ENCODE measurements around the gene STAT1.
A peak's percentile ranks its signal among the peaks of the same experiment; 100 is the strongest.

STAT1 gene

GRCh38 chr2:191049728-191050639 is 36.0 kb upstream of the STAT1 start:
- peak overlapping the region; percentile 97 for H3K27ac ChIP-seq (ENCODE audit: low read depth, low read length)

GRCh38 chr2:191048073-191048472 is 34.1 kb upstream of the STAT1 start:
- Histone ChIP-seq H3K36me3 (ENCODE audit: control insufficient read depth in 5 of 5, insufficient read depth in 5 of 5, low read length in 5 of 5) (no peaks in the 10 kb centered on the region), H3K27ac (ENCODE audit: low read depth, low read length) (no peak overlapping the region), H3K27me3 (ENCODE audit: control insufficient read depth in 5 of 5, insufficient read depth in 4 of 5, low read length in 5 of 5) (no peaks in the 10 kb centered on the region), H3K9me3 (ENCODE audit: control insufficient read depth in 5 of 5, low read length in 5 of 5) (no peaks in the 10 kb centered on the region), H3K9ac (ENCODE audit: low read length in 5 of 5) (no peak overlapping the region), H3K4me1 (ENCODE audit: control insufficient read depth in 5 of 5, insufficient read depth in 5 of 5, low read length in 5 of 5) (peaks cover 2 to 34% (median 22%) of the 10 kb centered on the region in 5 donors), H3K4me3 (ENCODE audit: low read depth in 1 of 5, low read length in 5 of 5) (no peak overlapping the region)

More at GRCh38 chr2:191049728-191050639, 36.0 kb upstream of the STAT1 start:
- Histone ChIP-seq H3K9me3 (ENCODE audit: control insufficient read depth in 5 of 5, low read length in 5 of 5) (no peaks in the 10 kb centered on the region), H3K27me3 (ENCODE audit: control insufficient read depth in 5 of 5, insufficient read depth in 4 of 5, low read length in 5 of 5) (no peaks in the 10 kb centered on the region), H3K4me3 (ENCODE audit: low read depth in 1 of 5, low read length in 5 of 5) (no peak overlapping the region), H3K9ac (ENCODE audit: low read length in 5 of 5) (peak overlapping the region in 2 of 5 donors; percentile 56 to 74), H3K4me1 (ENCODE audit: control insufficient read depth in 5 of 5, insufficient read depth in 5 of 5, low read length in 5 of 5) (peaks cover 2 to 34% (median 19%) of the 10 kb centered on the region in 5 donors), H3K36me3 (ENCODE audit: control insufficient read depth in 5 of 5, insufficient read depth in 5 of 5, low read length in 5 of 5) (no peaks in the 10 kb centered on the region)

- Histone ChIP-seq H3K27ac (ENCODE audit: low read depth, low read length) (no peak overlapping the region), H3K4me3 (ENCODE audit: low read depth in 1 of 5, low read length in 5 of 5) (no peak overlapping the region), H3K9me3 (ENCODE audit: control insufficient read depth in 5 of 5, low read length in 5 of 5) (no peaks in the 10 kb centered on the region), H3K9ac (ENCODE audit: low read length in 5 of 5) (no peak overlapping the region), H3K36me3 (ENCODE audit: control insufficient read depth in 5 of 5, insufficient read depth in 5 of 5, low read length in 5 of 5) (no peaks in the 10 kb centered on the region), H3K4me1 (ENCODE audit: control insufficient read depth in 5 of 5, insufficient read depth in 5 of 5, low read length in 5 of 5) (peaks cover under 1 to 10% (median 3%) of the 10 kb centered on the region in 5 donors), H3K27me3 (ENCODE audit: control insufficient read depth in 5 of 5, insufficient read depth in 4 of 5, low read length in 5 of 5) (no peaks in the 10 kb centered on the region)
Observed at GRCh38 chr2:191045141-191045540, 31.2 kb upstream of the STAT1 start.

GRCh38 chr2:191043438-191043837 is 29.5 kb upstream of the STAT1 start:
- Histone ChIP-seq H3K27ac (ENCODE audit: low read depth, low read length) (no peak overlapping the region), H3K4me1 (ENCODE audit: control insufficient read depth in 5 of 5, insufficient read depth in 5 of 5, low read length in 5 of 5) (peaks cover 0 to 6% (median 3%) of the 10 kb centered on the region in 5 donors), H3K4me3 (ENCODE audit: low read depth in 1 of 5, low read length in 5 of 5) (no peak overlapping the region)

GRCh38 chr2:191041418-191042161 is 27.6 kb upstream of the STAT1 start:
- Histone ChIP-seq H3K9me3 (ENCODE audit: control insufficient read depth in 5 of 5, low read length in 5 of 5) (no peaks in the 10 kb centered on the region), H3K4me1 (ENCODE audit: control insufficient read depth in 5 of 5, insufficient read depth in 5 of 5, low read length in 5 of 5) (peaks cover 0 to 12% (median 7%) of the 10 kb centered on the region in 5 donors), H3K36me3 (ENCODE audit: control insufficient read depth in 5 of 5, insufficient read depth in 5 of 5, low read length in 5 of 5) (no peaks in the 10 kb centered on the region), H3K4me3 (ENCODE audit: low read depth in 1 of 5, low read length in 5 of 5) (no peak overlapping the region), H3K27me3 (ENCODE audit: control insufficient read depth in 5 of 5, insufficient read depth in 4 of 5, low read length in 5 of 5) (no peaks in the 10 kb centered on the region), H3K9ac (ENCODE audit: low read length in 5 of 5) (no peak overlapping the region), H3K27ac (ENCODE audit: low read depth, low read length) (no peak overlapping the region)

More at GRCh38 chr2:191043438-191043837, 29.5 kb upstream of the STAT1 start:
- no peak overlapping the region for H3K9ac ChIP-seq (ENCODE audit: low read length in 5 of 5)
- H3K27me3 ChIP-seq (ENCODE audit: control insufficient read depth in 5 of 5, insufficient read depth in 4 of 5, low read length in 5 of 5) = no peaks in the 10 kb centered on the region
- H3K9me3 ChIP-seq (ENCODE audit: control insufficient read depth in 5 of 5, low read length in 5 of 5) = no peaks in the 10 kb centered on the region
- H3K36me3 ChIP-seq (ENCODE audit: control insufficient read depth in 5 of 5, insufficient read depth in 5 of 5, low read length in 5 of 5) = no peaks in the 10 kb centered on the region

- Histone ChIP-seq H3K4me3 (ENCODE audit: low read depth in 1 of 5, low read length in 5 of 5) (no peak overlapping the region), H3K27me3 (ENCODE audit: control insufficient read depth in 5 of 5, insufficient read depth in 4 of 5, low read length in 5 of 5) (no peaks in the 10 kb centered on the region), H3K4me1 (ENCODE audit: control insufficient read depth in 5 of 5, insufficient read depth in 5 of 5, low read length in 5 of 5) (peaks cover 0 to 16% (median 7%) of the 10 kb centered on the region in 5 donors), H3K36me3 (ENCODE audit: control insufficient read depth in 5 of 5, insufficient read depth in 5 of 5, low read length in 5 of 5) (no peaks in the 10 kb centered on the region), H3K9me3 (ENCODE audit: control insufficient read depth in 5 of 5, low read length in 5 of 5) (no peaks in the 10 kb centered on the region), H3K27ac (ENCODE audit: low read depth, low read length) (no peak overlapping the region), H3K9ac (ENCODE audit: low read length in 5 of 5) (no peak overlapping the region)
Observed at GRCh38 chr2:191039616-191040015, 25.6 kb upstream of the STAT1 start.

GRCh38 chr2:191038741-191039140 is 24.8 kb upstream of the STAT1 start:
- H3K27ac ChIP-seq (ENCODE audit: low read depth, low read length) = no peak overlapping the region
- H3K36me3 ChIP-seq (ENCODE audit: control insufficient read depth in 5 of 5, insufficient read depth in 5 of 5, low read length in 5 of 5) = no peaks in the 10 kb centered on the region
- H3K27me3 ChIP-seq (ENCODE audit: control insufficient read depth in 5 of 5, insufficient read depth in 4 of 5, low read length in 5 of 5) = no peaks in the 10 kb centered on the region
- H3K4me1 ChIP-seq (ENCODE audit: control insufficient read depth in 5 of 5, insufficient read depth in 5 of 5, low read length in 5 of 5) = peaks cover 0 to 16% (median 5%) of the 10 kb centered on the region in 5 donors
- no peak overlapping the region for H3K9ac ChIP-seq (ENCODE audit: low read length in 5 of 5)
- no peaks in the 10 kb centered on the region for H3K9me3 ChIP-seq (ENCODE audit: control insufficient read depth in 5 of 5, low read length in 5 of 5)
- no peak overlapping the region for H3K4me3 ChIP-seq (ENCODE audit: low read depth in 1 of 5, low read length in 5 of 5)

- Histone ChIP-seq H3K27me3 (ENCODE audit: control insufficient read depth in 5 of 5, insufficient read depth in 4 of 5, low read length in 5 of 5) (no peaks in the 10 kb centered on the region), H3K4me1 (ENCODE audit: control insufficient read depth in 5 of 5, insufficient read depth in 5 of 5, low read length in 5 of 5) (peaks cover 0 to 16% (median 5%) of the 10 kb centered on the region in 5 donors), H3K9ac (ENCODE audit: low read length in 5 of 5) (no peak overlapping the region), H3K9me3 (ENCODE audit: control insufficient read depth in 5 of 5, low read length in 5 of 5) (no peaks in the 10 kb centered on the region), H3K27ac (ENCODE audit: low read depth, low read length) (no peak overlapping the region), H3K36me3 (ENCODE audit: control insufficient read depth in 5 of 5, insufficient read depth in 5 of 5, low read length in 5 of 5) (no peaks in the 10 kb centered on the region), H3K4me3 (ENCODE audit: low read depth in 1 of 5, low read length in 5 of 5) (no peak overlapping the region)
Observed at GRCh38 chr2:191038241-191038725, 24.3 kb upstream of the STAT1 start.

GRCh38 chr2:191037351-191037750 is 23.4 kb upstream of the STAT1 start:
- Histone ChIP-seq H3K4me1 (ENCODE audit: control insufficient read depth in 5 of 5, insufficient read depth in 5 of 5, low read length in 5 of 5) (peaks cover 0 to 16% (median 5%) of the 10 kb centered on the region in 5 donors), H3K27me3 (ENCODE audit: control insufficient read depth in 5 of 5, insufficient read depth in 4 of 5, low read length in 5 of 5) (no peaks in the 10 kb centered on the region), H3K36me3 (ENCODE audit: control insufficient read depth in 5 of 5, insufficient read depth in 5 of 5, low read length in 5 of 5) (no peaks in the 10 kb centered on the region), H3K27ac (ENCODE audit: low read depth, low read length) (no peak overlapping the region), H3K4me3 (ENCODE audit: low read depth in 1 of 5, low read length in 5 of 5) (no peak overlapping the region), H3K9me3 (ENCODE audit: control insufficient read depth in 5 of 5, low read length in 5 of 5) (no peaks in the 10 kb centered on the region), H3K9ac (ENCODE audit: low read length in 5 of 5) (no peak overlapping the region)

GRCh38 chr2:191036363-191036762 is 22.4 kb upstream of the STAT1 start:
- H3K9me3 ChIP-seq (ENCODE audit: control insufficient read depth in 5 of 5, low read length in 5 of 5) = no peaks in the 10 kb centered on the region
- H3K4me1 ChIP-seq (ENCODE audit: control insufficient read depth in 5 of 5, insufficient read depth in 5 of 5, low read length in 5 of 5) = peaks cover 0 to 16% (median 5%) of the 10 kb centered on the region in 5 donors
- no peaks in the 10 kb centered on the region for H3K36me3 ChIP-seq (ENCODE audit: control insufficient read depth in 5 of 5, insufficient read depth in 5 of 5, low read length in 5 of 5)
- no peak overlapping the region for H3K27ac ChIP-seq (ENCODE audit: low read depth, low read length)
- no peaks in the 10 kb centered on the region for H3K27me3 ChIP-seq (ENCODE audit: control insufficient read depth in 5 of 5, insufficient read depth in 4 of 5, low read length in 5 of 5)
- H3K9ac ChIP-seq (ENCODE audit: low read length in 5 of 5) = no peak overlapping the region
- no peak overlapping the region for H3K4me3 ChIP-seq (ENCODE audit: low read depth in 1 of 5, low read length in 5 of 5)
